Measurements from ENCODE around the gene OBP2B.
"Not testable (repeated sequence)": the region's sequence is repeated elsewhere in the genome, so short reads cannot be mapped to it uniquely, and the experiment has no call there.

OBP2B gene

GRCh38 chr9:133227242-133227860 lies 18.3 kb upstream of the OBP2B start:
- Histone ChIP-seq H3K9me3 (ENCODE audit: insufficient read depth, low read depth, low read length) (no peaks in the 10 kb centered on the region), H3K27ac (ENCODE audit: low read length) (no peak overlapping the region), H3K36me3 (ENCODE audit: insufficient read depth, low read depth, low read length) (no peaks in the 10 kb centered on the region), H3K4me3 (ENCODE audit: low read length) (no peak overlapping the region), H3K27me3 (ENCODE audit: insufficient read depth, low read length) (no peaks in the 10 kb centered on the region), H3K9ac (ENCODE audit: low read depth, low read length) (no peak overlapping the region), H3K4me1 (ENCODE audit: insufficient read depth, low read length) (no peaks in the 10 kb centered on the region)

GRCh38 chr9:133226219-133227171 lies 17.4 kb upstream of the OBP2B start:
- no peaks in the 10 kb centered on the region for H3K9me3 ChIP-seq (ENCODE audit: insufficient read depth, low read depth, low read length)
- H3K4me3 ChIP-seq (ENCODE audit: low read length), result no peak overlapping the region
- H3K4me1 ChIP-seq (ENCODE audit: insufficient read depth, low read length), result no peaks in the 10 kb centered on the region
- no peaks in the 10 kb centered on the region for H3K27me3 ChIP-seq (ENCODE audit: insufficient read depth, low read length)
- H3K27ac ChIP-seq (ENCODE audit: low read length), result no peak overlapping the region
- H3K9ac ChIP-seq (ENCODE audit: low read depth, low read length), result no peak overlapping the region
- H3K36me3 ChIP-seq (ENCODE audit: insufficient read depth, low read depth, low read length), result no peaks in the 10 kb centered on the region

- H3K9ac ChIP-seq (ENCODE audit: low read depth, low read length), result no peak overlapping the region
- H3K36me3 ChIP-seq (ENCODE audit: insufficient read depth, low read depth, low read length), result no peaks in the 10 kb centered on the region
- H3K4me1 ChIP-seq (ENCODE audit: insufficient read depth, low read length), result no peaks in the 10 kb centered on the region
- peaks cover 4% of the 10 kb centered on the region; the same call in 1 of the 2 replicates for H3K27me3 ChIP-seq (ENCODE audit: insufficient read depth, low read length)
- no peak overlapping the region for H3K4me3 ChIP-seq (ENCODE audit: low read length)
- H3K27ac ChIP-seq (ENCODE audit: low read length), result no peak overlapping the region
- no peaks in the 10 kb centered on the region for H3K9me3 ChIP-seq (ENCODE audit: insufficient read depth, low read depth, low read length)
These were observed 16.3 kb upstream of the OBP2B start for GRCh38 chr9:133225171-133226011.

DNA sequence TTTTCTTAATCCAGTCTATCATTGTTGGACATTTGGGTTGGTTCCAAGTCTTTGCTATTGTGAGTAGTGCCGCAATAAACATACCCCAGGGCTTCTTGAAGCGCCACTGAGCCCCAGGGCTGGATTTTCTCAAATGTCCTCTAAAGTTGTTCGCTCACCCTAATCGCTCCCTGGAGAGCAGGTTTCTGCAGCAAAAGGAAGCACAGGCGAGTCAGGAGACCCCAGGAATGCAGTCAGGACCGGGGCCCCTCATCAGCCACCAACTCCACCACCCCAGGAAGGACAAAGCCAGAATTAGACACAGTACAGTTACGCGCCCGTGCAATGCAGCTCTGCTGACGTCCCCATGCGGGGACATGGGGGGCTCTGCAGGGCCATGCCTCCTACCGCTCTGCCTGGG lies 15.7 kb upstream of the OBP2B start:
- no peak overlapping the region for H3K4me3 ChIP-seq (ENCODE audit: low read length)
- peaks cover 10% of the 10 kb centered on the region; the same call in 1 of the 2 replicates for H3K27me3 ChIP-seq (ENCODE audit: insufficient read depth, low read length)

DNA sequence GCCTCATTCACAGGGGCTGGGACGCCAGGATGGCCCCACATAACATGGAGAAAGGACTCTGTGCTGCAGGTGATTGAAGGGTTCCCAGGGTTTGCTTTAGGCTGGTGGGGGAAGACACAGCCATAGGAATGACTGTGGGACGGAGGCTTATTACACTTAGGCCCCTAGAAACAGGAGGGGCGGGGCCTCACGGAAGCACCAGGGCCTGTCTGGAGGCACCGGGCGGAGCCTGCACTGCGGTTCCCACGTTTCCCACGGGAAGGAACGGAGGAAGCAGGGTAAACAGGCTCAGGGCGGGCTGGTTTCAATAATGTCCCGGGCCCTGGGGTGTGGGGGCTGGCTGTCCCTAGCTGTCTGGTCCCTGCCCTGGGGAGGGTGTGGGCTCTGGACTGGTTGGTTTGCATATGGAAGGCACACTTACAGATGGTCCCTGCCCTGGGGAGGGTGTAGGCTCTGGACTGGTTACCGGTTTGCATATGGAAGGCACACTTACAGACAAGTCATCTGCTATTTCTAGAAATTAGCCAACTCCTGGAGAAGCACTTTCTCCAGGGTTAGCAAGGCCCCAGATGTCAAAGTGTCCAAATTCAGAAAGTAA lies 14.2 kb upstream of the OBP2B start:
- not testable (repeated sequence) for H3K4me3 ChIP-seq (ENCODE audit: low read length); H3K4me1 ChIP-seq (ENCODE audit: insufficient read depth, low read length); H3K27ac ChIP-seq (ENCODE audit: low read length); H3K9me3 ChIP-seq (ENCODE audit: insufficient read depth, low read depth, low read length); H3K36me3 ChIP-seq (ENCODE audit: insufficient read depth, low read depth, low read length); H3K9ac ChIP-seq (ENCODE audit: low read depth, low read length)
- H3K27me3 ChIP-seq (ENCODE audit: insufficient read depth, low read length), result peaks cover 25% of the 10 kb centered on the region

More for the DNA sequence above, 15.7 kb upstream of the OBP2B start:
- Histone ChIP-seq H3K27ac (ENCODE audit: low read length) (no peak overlapping the region), H3K4me1 (ENCODE audit: insufficient read depth, low read length) (no peaks in the 10 kb centered on the region), H3K36me3 (ENCODE audit: insufficient read depth, low read depth, low read length) (no peaks in the 10 kb centered on the region), H3K9ac (ENCODE audit: low read depth, low read length) (no peak overlapping the region), H3K9me3 (ENCODE audit: insufficient read depth, low read depth, low read length) (no peaks in the 10 kb centered on the region)

DNA sequence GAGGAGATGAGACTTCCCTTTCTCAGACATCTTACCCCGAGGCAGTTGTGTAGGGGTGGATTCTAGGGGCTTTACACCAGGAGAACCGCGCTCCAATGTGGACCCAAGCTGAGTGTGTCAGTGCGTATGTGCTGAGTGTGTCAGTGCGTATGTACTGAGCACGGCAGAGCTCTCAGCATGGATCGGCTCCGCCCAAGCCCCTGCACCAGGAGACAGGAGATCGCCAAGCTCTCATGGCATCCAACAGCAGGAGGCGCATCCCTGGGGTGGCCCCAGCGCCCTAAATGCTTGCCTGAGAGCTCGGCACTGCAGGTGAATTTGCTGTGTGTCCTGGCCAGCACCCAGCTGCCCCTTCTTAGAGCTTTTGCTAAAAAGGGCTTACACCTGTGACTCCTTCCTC lies 12.9 kb upstream of the OBP2B start:
- peaks cover 25% of the 10 kb centered on the region for H3K27me3 ChIP-seq (ENCODE audit: insufficient read depth, low read length)
- H3K4me3 ChIP-seq (ENCODE audit: low read length), result not testable (repeated sequence)

GRCh38 chr9:133221177-133221809 lies 12.2 kb upstream of the OBP2B start:
- H3K36me3 ChIP-seq (ENCODE audit: insufficient read depth, low read depth, low read length), result no peaks in the 10 kb centered on the region
- no peaks in the 10 kb centered on the region for H3K4me1 ChIP-seq (ENCODE audit: insufficient read depth, low read length)
- no peaks in the 10 kb centered on the region for H3K9me3 ChIP-seq (ENCODE audit: insufficient read depth, low read depth, low read length)
- no peak overlapping the region for H3K27ac ChIP-seq (ENCODE audit: low read length)
- peaks cover 25% of the 10 kb centered on the region for H3K27me3 ChIP-seq (ENCODE audit: insufficient read depth, low read length)
- H3K9ac ChIP-seq (ENCODE audit: low read depth, low read length), result no peak overlapping the region
- no peak overlapping the region for H3K4me3 ChIP-seq (ENCODE audit: low read length)

More for the DNA sequence above, 12.9 kb upstream of the OBP2B start:
- H3K9ac ChIP-seq (ENCODE audit: low read depth, low read length); H3K9me3 ChIP-seq (ENCODE audit: insufficient read depth, low read depth, low read length); H3K36me3 ChIP-seq (ENCODE audit: insufficient read depth, low read depth, low read length); H3K4me1 ChIP-seq (ENCODE audit: insufficient read depth, low read length); H3K27ac ChIP-seq (ENCODE audit: low read length): not testable (repeated sequence)

DNA sequence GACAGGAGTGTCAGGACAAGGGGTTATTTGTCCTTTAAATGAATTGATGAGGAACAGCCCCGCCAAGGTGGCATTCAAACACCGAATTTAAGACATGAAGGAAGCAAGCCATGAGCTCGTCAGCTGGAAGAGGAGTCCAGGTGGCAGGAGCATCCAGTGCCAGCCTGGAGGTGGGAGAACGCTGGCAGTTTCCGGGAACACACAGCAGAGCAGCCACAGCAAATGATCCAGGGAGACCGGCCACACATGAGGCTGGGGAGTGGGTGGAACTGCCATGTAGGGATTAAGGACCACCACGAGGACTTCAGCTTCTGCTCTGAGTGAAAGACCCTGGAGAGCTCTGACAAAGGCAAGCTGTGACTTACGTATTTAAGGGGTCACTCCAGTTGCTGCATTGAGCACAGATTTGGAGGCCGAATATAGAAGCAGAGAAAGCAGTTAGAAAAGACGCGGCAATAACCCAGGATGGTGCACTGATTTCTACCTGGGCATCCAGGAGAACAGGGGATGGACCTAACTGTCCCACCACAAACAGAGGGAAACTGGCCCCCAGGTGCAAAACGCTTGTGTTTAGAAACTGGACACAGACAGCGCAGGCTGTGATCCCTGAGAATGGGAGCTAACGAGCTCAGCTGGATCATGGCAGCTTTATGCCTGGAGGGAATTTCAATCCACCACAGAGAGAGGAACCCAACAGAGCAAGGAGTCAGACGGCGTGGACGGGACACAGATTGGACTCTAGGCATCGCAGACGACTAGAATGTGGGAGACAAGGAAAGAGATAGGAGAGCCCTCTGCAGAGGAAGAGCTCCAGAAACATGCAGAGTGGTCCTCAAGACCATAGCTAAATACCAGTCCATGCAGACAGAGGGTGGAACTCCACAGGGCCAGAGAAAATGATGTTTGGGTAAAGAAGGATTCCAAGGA lies 9.3 kb upstream of the OBP2B start:
- not testable (repeated sequence) for H3K4me3 ChIP-seq (ENCODE audit: low read length); H3K9me3 ChIP-seq (ENCODE audit: insufficient read depth, low read depth, low read length); H3K27ac ChIP-seq (ENCODE audit: low read length); H3K36me3 ChIP-seq (ENCODE audit: insufficient read depth, low read depth, low read length); H3K4me1 ChIP-seq (ENCODE audit: insufficient read depth, low read length); H3K9ac ChIP-seq (ENCODE audit: low read depth, low read length)
- H3K27me3 ChIP-seq (ENCODE audit: insufficient read depth, low read length), result peaks cover 42% of the 10 kb centered on the region

GRCh38 chr9:133217333-133217988 lies 8.4 kb upstream of the OBP2B start:
- H3K27me3 ChIP-seq (ENCODE audit: insufficient read depth, low read length), result peaks cover 42% of the 10 kb centered on the region
- not testable (repeated sequence) for H3K4me1 ChIP-seq (ENCODE audit: insufficient read depth, low read length); H3K9ac ChIP-seq (ENCODE audit: low read depth, low read length); H3K36me3 ChIP-seq (ENCODE audit: insufficient read depth, low read depth, low read length); H3K27ac ChIP-seq (ENCODE audit: low read length); H3K4me3 ChIP-seq (ENCODE audit: low read length); H3K9me3 ChIP-seq (ENCODE audit: insufficient read depth, low read depth, low read length)

GRCh38 chr9:133214276-133214675 lies 5.2 kb upstream of the OBP2B start:
- peaks cover 47% of the 10 kb centered on the region for H3K27me3 ChIP-seq (ENCODE audit: insufficient read depth, low read length)
- not testable (repeated sequence) for H3K9me3 ChIP-seq (ENCODE audit: insufficient read depth, low read depth, low read length); H3K4me1 ChIP-seq (ENCODE audit: insufficient read depth, low read length); H3K4me3 ChIP-seq (ENCODE audit: low read length); H3K36me3 ChIP-seq (ENCODE audit: insufficient read depth, low read depth, low read length); H3K9ac ChIP-seq (ENCODE audit: low read depth, low read length); H3K27ac ChIP-seq (ENCODE audit: low read length)
